GM19397 (cell line): ENCODE results near the gene TRMT44.
A peak's percentile ranks its signal among the peaks of the same experiment; 100 is the strongest.

Experiments used
- ATAC-seq: cut with Tn5 transposase; IDR thresholded peaks from one replicate; pipeline ENCODE4 v1.9.1; 2021; ENCODE audit warnings: mild to moderate bottlenecking, moderate library complexity; ENCODE audit not compliant: unreplicated experiment

The TRMT44 gene

GRCh38 chr4:8440492-8441311, at the start of gene TRMT44, which contains the start of gene ACOX3:
TRMT44 (plus strand) TSS chr4:8440777; CDS start chr4:8440823, 46 bp downstream.
ACOX3 (minus strand) TSS chr4:8440723; CDS start chr4:8416521, 24,202 bp downstream.
- ATAC-seq = peak; percentile 82

- no peak for ATAC-seq
These were observed 49.5 kb upstream of the TRMT44 start for GRCh38 chr4:8391071-8391470.

GRCh38 chr4:8391972-8392371, 48.6 kb upstream of the TRMT44 start:
- peak; percentile 62 for ATAC-seq

- ATAC-seq = no peak
These were observed 47.9 kb upstream of the TRMT44 start for GRCh38 chr4:8392591-8393190.

GRCh38 chr4:8393593-8394038, 47.0 kb upstream of the TRMT44 start:
- ATAC-seq = no peak

- no peak for ATAC-seq
These were observed 46.5 kb upstream of the TRMT44 start for GRCh38 chr4:8394061-8394519.

GRCh38 chr4:8394806-8395205, 45.8 kb upstream of the TRMT44 start:
- ATAC-seq = no peak

- ATAC-seq = no peak
These were observed 44.9 kb upstream of the TRMT44 start for GRCh38 chr4:8395504-8396296.

GRCh38 chr4:8396762-8397406, 43.7 kb upstream of the TRMT44 start:
- ATAC-seq = no peak

- ATAC-seq = no peak
These were observed 42.2 kb upstream of the TRMT44 start for GRCh38 chr4:8398347-8398746.

GRCh38 chr4:8399298-8399697, 41.3 kb upstream of the TRMT44 start:
- no peak for ATAC-seq

GRCh38 chr4:8400632-8401325, 39.8 kb upstream of the TRMT44 start:
- ATAC-seq = no peak

GRCh38 chr4:8401665-8402064, 38.9 kb upstream of the TRMT44 start:
- no peak for ATAC-seq

GRCh38 chr4:8402181-8402597, 38.4 kb upstream of the TRMT44 start:
- no peak for ATAC-seq

GRCh38 chr4:8402640-8403039, 37.9 kb upstream of the TRMT44 start:
- no peak for ATAC-seq

- no peak for ATAC-seq
These were observed 37.3 kb upstream of the TRMT44 start for GRCh38 chr4:8403173-8403753.

- ATAC-seq = no peak
These were observed 36.6 kb upstream of the TRMT44 start for GRCh38 chr4:8403976-8404375.

GRCh38 chr4:8404791-8405515, 35.6 kb upstream of the TRMT44 start:
- no peak for ATAC-seq

GRCh38 chr4:8405516-8405875, 35.1 kb upstream of the TRMT44 start:
- ATAC-seq = no peak
